ENCODE measurements around the gene STAT3. TPM values are rescaled to one million over a fixed set of nuclear protein-coding genes. Genes with fewer than 3 reads are reported as not detected.
A peak's percentile ranks its signal among the peaks of the same experiment; 100 is the strongest.

STAT3 gene
- 197 and 206 TPM in 2 replicates for total RNA-seq

DNA sequence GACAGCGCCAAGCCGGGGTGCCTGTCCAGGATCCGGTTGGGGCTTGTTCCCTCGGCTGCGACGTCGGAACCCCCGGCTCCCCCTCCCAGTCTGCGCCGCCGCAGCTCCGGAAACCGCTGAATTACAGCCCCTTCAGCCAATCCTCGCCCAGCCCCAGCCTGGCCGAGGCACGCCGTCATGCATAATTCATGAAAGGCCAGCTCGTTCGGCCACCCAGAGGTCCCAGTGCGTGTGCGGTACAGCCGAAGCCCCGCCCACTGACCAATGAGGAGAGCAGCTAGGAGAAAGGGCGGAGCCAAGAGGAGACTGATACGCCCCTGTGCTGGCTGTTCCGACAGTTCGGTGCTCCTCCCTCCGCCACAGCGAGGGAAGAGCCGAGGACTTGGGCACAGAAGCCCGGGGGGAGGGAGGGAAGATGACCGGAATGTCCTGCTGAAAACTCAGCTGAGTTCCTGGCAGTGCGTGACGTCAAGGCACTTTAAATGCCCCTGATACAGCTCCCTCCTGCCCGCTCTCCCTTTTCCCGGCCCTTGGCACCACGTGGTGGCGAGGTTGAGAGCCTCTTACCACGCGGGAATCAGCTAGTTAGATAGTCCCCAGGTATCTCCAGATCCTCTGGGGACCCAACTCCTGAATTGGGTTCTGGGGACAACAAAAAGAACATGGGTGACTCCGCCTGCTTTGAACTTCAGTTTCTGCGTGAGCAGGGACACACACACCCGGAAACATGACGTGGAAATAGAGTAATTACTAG is at the start of gene STAT3:
TSS of gene STAT3 (minus strand) at position 62 of the 754 bp plus-strand sequence. CDS start 39,926 bp downstream, outside the sequence.
- Histone ChIP-seq H3K27me3 (ENCODE audit: insufficient read depth, low read length) (no peaks in the 10 kb centered on the region), H3K36me3 (ENCODE audit: insufficient read depth, low read length) (peaks cover 2% of the 10 kb centered on the region), H3K4me1 (ENCODE audit: insufficient read depth, low read length) (peaks cover 21% of the 10 kb centered on the region), H3K27ac (ENCODE audit: low read depth, low read length) (peak within 1 kb of the TSS; percentile 99), H3K79me2 (ENCODE audit: insufficient read depth, low read length) (peaks cover 49% of the 10 kb centered on the region), H3K4me3 (ENCODE audit: insufficient read depth, low read length) (peak within 1 kb of the TSS; percentile 90), H4K20me1 (ENCODE audit: insufficient read depth, low read length) (peaks cover 28% of the 10 kb centered on the region), H2AFZ (ENCODE audit: low read length) (peak within 1 kb of the TSS; percentile 77), H3K9me3 (ENCODE audit: low read depth, low read length) (no peaks in the 10 kb centered on the region), H3K4me2 (ENCODE audit: insufficient read depth, low read length) (peak within 1 kb of the TSS; percentile 97)
- peak; percentile 98 for DNase-seq (ENCODE audit: insufficient read length, low spot score, missing footprints)
- no peak for TF ChIP-seq CTCF (IDR thresholded peaks at IDR 0.05; ENCODE audit: extremely low read depth, low read depth, low read length)

DNA sequence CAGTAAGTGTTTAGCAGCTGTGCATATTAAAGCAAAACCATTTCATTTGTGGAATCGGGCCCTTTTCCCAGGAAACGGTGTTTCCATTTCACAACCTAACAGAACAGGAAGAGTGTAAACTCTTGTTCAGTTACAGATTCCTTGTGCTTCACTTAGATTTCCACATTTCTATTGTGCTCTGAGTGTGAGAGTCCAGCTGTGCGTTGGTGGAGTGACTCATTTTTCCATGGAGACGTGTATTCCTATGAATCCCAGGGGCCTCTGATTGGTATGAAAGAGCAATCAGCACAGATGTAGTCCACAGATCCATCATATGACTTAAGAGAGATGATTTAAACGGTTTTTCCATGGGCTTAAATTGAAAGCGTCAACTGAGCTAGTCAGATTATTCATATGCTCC is 48.1 kb upstream of the STAT3 start:
- no peaks in the 10 kb centered on the region for H3K27me3 ChIP-seq (ENCODE audit: insufficient read depth, low read length)
- H3K79me2 ChIP-seq (ENCODE audit: insufficient read depth, low read length) = no peaks in the 10 kb centered on the region
- H2AFZ ChIP-seq (ENCODE audit: low read length) = peak overlapping the region; percentile 83
- DNase-seq (ENCODE audit: insufficient read length, low spot score, missing footprints) = peak; percentile 93
- H4K20me1 ChIP-seq (ENCODE audit: insufficient read depth, low read length) = no peaks in the 10 kb centered on the region
- no peak for TF ChIP-seq CTCF (IDR thresholded peaks at IDR 0.05; ENCODE audit: extremely low read depth, low read depth, low read length)
- peak overlapping the region; percentile 96 for H3K27ac ChIP-seq (ENCODE audit: low read depth, low read length)
- no peaks in the 10 kb centered on the region for H3K36me3 ChIP-seq (ENCODE audit: insufficient read depth, low read length)
- H3K4me2 ChIP-seq (ENCODE audit: insufficient read depth, low read length) = peak overlapping the region; percentile 78
- H3K4me3 ChIP-seq (ENCODE audit: insufficient read depth, low read length) = peak overlapping the region; percentile 35
- H3K9me3 ChIP-seq (ENCODE audit: low read depth, low read length) = no peaks in the 10 kb centered on the region
- peaks cover 10% of the 10 kb centered on the region for H3K4me1 ChIP-seq (ENCODE audit: insufficient read depth, low read length)

DNA sequence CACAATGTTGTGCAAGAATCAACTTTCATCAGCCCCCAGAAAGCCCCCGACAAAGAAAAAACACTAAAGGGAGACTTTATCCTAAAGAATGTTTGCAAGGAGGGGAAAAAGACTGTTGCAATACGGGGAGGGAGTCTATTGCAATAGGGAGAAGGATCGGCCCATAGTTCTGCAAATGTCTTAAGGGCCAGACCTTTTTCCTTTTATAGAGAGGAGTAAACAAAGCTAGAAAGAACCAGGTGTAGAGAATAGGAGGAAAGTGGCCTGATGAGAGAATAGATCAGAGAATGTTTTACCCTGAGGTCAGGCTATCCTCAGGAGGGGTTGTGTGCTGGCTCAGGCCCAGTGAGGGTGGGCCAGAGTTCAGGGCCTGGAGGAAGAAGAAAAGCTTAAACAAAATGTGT is 43.5 kb upstream of the STAT3 start:
- Histone ChIP-seq H3K4me2 (ENCODE audit: insufficient read depth, low read length) (no peak overlapping the region), H3K4me1 (ENCODE audit: insufficient read depth, low read length) (peaks cover 14% of the 10 kb centered on the region), H3K27ac (ENCODE audit: low read depth, low read length) (no peak overlapping the region), H3K4me3 (ENCODE audit: insufficient read depth, low read length) (no peak overlapping the region), H3K9me3 (ENCODE audit: low read depth, low read length) (no peaks in the 10 kb centered on the region), H3K27me3 (ENCODE audit: insufficient read depth, low read length) (no peaks in the 10 kb centered on the region), H3K79me2 (ENCODE audit: insufficient read depth, low read length) (no peaks in the 10 kb centered on the region), H2AFZ (ENCODE audit: low read length) (no peak overlapping the region), H3K36me3 (ENCODE audit: insufficient read depth, low read length) (no peaks in the 10 kb centered on the region), H4K20me1 (ENCODE audit: insufficient read depth, low read length) (no peaks in the 10 kb centered on the region)
- no peak for TF ChIP-seq CTCF (IDR thresholded peaks at IDR 0.05; ENCODE audit: extremely low read depth, low read depth, low read length)
- no peak for DNase-seq (ENCODE audit: insufficient read length, low spot score, missing footprints)

DNA sequence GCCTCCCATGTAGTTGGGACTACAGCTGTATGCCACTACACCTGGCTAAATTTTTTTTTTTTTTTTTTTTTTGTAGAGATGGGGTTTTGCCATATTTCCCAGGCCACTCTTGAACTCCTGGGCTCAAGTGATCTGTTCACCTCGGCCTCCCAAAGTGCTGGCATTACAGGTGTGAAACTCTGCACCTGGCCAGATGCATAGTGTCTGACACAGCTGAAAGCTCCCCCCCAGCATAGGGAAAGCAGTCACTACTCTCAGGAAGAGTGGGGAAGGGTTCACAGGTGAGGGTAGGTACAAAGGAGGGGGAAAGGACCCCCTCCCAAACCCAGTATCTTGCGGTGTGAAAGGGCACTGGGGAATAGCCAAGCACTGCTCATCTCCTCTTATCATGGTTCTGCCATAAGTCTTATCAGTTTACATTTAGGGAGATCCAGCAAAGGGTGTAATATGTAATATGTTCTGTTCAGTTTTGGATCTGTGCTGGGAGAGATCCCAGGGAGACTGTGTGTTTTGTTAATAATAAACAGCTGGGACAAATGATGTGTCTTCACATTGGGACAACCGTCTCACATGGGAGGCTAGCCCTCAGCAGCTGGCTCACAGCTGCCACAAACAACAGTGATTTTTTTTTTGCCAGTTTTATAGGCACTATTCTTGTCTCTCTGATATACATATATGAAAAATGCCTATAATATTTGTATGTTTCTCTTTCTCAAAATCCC is 41.6 kb upstream of the STAT3 start:
- Histone ChIP-seq H3K4me1 (ENCODE audit: insufficient read depth, low read length) (peaks cover 13% of the 10 kb centered on the region), H2AFZ (ENCODE audit: low read length) (no peak overlapping the region), H3K27me3 (ENCODE audit: insufficient read depth, low read length) (no peaks in the 10 kb centered on the region), H3K4me2 (ENCODE audit: insufficient read depth, low read length) (no peak overlapping the region), H3K27ac (ENCODE audit: low read depth, low read length) (no peak overlapping the region), H4K20me1 (ENCODE audit: insufficient read depth, low read length) (no peaks in the 10 kb centered on the region), H3K4me3 (ENCODE audit: insufficient read depth, low read length) (no peak overlapping the region), H3K36me3 (ENCODE audit: insufficient read depth, low read length) (no peaks in the 10 kb centered on the region), H3K9me3 (ENCODE audit: low read depth, low read length) (no peaks in the 10 kb centered on the region), H3K79me2 (ENCODE audit: insufficient read depth, low read length) (no peaks in the 10 kb centered on the region)
- DNase-seq (ENCODE audit: insufficient read length, low spot score, missing footprints) = no peak
- no peak for TF ChIP-seq CTCF (IDR thresholded peaks at IDR 0.05; ENCODE audit: extremely low read depth, low read depth, low read length)

Data from osteoblast (primary cell).